LNCAP (cell line): ENCODE measurements around the gene TRMU.

Experiments used
- TF ChIP-seq, protein P1 (sequence below): fragments of 450-650 bp; IDR thresholded peaks from 2 replicates; pipeline ENCODE4 v1.5.1; 2017; ENCODE audit warnings: mild to moderate bottlenecking

Gene TRMU

DNA sequence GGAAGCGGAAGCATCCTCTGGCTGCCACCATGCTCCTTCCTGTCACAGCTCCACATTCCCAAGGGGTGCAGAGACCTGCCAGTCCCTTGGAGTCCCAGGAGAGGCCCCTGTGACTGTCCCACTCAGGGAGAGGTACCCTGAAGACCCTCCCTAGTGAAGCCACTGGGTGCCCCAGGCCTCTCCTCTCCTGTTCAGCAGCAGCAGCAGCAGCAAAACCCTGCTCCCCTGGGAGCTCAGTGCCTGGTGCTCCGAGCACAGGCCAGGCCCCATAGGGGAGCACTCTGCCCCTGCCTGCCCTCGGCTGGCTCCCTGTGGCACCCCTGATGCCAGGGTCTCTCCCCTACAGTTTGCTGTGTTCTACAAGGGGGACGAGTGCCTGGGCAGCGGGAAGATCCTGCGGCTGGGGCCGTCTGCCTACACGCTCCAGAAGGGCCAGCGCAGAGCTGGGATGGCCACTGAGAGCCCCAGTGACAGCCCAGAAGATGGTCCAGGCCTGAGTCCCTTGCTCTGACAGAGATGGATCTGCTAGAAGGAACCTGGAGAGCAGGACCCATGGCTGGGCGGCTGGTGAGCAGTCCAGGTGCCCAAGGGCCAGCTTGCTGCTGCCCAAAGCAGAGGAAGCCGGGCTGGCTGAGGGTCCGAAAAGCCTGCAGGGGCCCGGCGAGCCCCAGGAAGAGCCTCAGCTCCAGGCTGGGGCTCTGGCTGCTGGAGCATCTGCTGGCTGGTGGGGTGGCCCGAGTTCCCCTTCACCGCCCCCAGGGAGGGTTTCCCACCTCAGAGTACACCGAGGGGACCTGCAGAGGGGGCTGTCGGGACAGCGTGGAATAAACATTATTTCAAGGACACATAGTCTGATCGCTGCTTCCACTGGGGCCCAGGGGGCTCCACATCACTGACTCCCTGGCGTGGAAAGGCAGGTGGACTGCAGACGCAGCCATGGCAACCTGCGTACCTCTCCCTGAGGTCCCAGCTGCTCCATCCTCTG lies 21.3 kb downstream of the TRMU start:
- TF ChIP-seq, protein P1, sequence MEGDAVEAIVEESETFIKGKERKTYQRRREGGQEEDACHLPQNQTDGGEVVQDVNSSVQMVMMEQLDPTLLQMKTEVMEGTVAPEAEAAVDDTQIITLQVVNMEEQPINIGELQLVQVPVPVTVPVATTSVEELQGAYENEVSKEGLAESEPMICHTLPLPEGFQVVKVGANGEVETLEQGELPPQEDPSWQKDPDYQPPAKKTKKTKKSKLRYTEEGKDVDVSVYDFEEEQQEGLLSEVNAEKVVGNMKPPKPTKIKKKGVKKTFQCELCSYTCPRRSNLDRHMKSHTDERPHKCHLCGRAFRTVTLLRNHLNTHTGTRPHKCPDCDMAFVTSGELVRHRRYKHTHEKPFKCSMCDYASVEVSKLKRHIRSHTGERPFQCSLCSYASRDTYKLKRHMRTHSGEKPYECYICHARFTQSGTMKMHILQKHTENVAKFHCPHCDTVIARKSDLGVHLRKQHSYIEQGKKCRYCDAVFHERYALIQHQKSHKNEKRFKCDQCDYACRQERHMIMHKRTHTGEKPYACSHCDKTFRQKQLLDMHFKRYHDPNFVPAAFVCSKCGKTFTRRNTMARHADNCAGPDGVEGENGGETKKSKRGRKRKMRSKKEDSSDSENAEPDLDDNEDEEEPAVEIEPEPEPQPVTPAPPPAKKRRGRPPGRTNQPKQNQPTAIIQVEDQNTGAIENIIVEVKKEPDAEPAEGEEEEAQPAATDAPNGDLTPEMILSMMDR, result no peak

DNA sequence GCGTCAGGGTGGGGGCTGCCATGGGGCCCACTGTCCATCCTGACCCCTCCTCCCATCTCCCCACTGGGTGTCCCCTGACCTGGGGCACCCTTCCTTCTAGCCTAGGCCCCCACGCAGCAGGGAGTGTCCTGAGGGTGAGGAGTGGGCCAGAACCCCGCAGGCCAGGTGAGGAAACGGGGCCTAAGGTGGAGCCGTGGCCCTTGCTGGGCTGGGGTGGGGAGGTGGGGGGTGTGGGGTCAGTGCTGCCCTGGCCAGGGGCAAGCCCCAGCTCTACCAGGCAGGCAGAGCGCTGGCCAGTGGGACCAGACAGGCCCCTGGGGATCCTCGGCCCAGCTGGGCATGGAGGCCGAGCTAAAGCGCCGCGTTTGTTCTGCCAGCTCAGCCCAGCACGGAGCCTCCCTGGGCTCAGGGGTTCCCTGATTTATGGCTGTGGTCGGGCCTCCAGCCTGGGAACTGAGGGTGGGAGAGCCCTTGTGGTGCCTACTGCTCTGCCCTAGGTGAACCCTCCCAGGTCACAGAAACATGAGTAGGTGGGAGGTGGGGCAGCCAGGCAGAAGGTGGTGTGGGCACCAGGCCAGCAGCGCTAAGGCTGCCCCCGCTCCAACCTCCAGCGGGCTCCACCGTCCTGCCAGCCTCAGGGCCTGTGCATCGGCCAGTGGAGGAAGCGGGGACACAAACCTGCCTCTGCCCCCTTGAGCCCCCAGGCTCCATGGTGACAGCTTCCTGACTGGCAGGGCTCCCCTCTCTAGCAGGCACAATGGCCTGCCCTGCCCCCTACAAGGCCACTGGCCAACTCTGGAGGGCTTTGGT lies 22.4 kb downstream of the TRMU start:
- TF ChIP-seq, protein P1, result no peak

DNA sequence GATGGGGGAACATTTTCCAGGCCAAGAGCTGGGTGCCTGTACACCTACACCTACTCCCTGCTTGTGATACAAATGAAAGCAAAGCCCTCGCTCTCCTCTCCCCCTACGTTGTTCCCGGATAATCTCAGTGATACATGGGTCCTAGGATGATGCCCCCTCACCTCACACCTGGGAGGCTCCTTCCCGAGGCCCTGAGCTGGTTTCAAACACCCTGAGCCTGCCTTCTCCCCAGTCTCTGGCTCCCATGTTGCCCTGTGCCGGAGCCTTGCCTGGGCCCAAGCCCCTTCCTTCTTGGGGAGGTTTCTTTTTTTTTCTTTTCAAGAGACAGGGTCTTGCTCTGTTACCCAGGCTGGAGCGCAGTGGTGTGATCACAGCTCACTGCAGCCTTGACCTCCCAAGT lies 23.3 kb downstream of the TRMU start:
- TF ChIP-seq, protein P1, result no peak

DNA sequence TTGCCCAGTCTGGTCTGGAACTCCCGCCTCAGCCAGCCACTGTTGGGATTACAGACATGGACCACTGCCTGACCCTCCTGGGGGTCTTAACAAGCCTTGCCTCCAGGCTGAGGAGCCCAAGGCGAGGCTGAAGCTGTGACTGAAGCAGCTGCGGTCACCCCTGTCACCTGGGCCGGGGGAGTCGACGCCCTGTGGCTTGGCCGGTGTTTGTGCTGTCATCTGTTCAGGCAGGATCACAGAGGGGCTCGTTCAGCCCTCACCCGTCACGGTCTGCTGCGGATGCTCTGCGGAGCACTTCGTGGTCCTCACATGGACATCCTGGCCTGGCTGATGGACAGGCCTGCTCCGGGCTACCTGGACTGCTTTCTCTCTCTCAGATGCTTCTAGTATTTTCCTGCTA lies 23.8 kb downstream of the TRMU start:
- TF ChIP-seq, protein P1, result no peak

DNA sequence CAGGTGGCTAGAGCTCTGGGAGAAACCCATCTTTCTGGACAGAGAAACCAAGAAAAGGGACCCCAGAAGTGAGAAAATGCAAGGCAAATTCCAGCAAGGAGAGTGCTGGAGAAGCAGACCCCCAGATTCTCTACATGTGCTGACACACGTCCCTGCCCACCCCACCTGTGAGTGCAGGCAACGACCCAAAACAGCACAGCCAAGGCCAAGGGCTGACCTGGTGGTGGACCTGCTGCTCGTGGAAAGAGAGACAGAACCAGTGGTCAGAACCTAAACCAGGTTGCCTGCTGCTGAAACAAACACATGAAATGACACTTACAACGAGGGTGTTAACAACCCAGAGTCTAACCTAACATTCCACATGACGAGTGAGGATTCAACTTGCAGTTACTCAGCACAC lies 24.6 kb downstream of the TRMU start:
- TF ChIP-seq, protein P1, result no peak

DNA sequence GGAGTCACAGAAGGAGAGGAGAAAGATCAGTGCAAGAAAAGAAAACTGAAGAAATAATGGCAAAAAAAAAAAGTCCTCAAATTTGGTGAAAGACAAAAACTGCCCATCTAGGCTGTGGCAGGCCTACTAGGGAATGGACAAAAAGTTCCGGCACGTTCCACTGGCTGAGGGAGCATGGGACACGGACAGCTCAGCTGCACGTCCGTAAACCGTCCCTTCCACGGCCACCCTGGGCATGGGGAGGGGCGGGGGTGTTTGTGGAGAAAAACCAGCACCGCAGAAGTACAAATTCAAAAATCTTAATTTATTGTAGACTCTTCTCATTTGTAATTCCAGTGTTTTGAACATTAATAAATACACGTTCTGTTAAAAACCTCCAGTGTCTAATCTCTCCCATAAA lies 25.4 kb downstream of the TRMU start:
- TF ChIP-seq, protein P1, result no peak

DNA sequence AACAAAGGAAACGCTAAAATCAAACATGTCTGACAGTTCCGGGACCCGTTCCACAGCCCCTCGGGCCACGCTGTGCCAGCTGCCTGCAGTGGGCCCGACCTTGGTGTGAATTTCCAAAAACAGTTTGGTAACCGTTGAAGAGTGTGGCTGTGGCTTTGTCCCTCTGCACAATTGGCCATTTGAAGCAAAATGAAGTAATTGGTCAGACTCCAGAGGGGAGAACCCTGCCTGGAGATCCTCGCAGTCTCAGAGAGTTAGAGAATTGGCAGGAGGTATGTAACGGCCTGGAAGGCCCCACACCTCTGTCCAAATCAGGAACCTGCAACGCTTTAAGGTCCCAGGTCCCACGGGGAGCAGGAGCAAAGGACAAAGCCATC lies 26.3 kb downstream of the TRMU start:
- TF ChIP-seq, protein P1, result no peak
